HepG2 (cell line): ENCODE data around the gene UBL5. TPM values are rescaled to one million over a fixed set of nuclear protein-coding genes. Genes with fewer than 3 reads are reported as not detected.

Experiments
- EHMT2 ChIP-seq: fragments of 200-600 bp; sonication (generic); IDR thresholded peaks from 2 replicates; pipeline ENCODE4 v1.7.0; 2017; ENCODE audit warnings: antibody characterized with exemption, low read depth, low read length, borderline replicate concordance
- FUBP1 ChIP-seq: sonication (generic); formaldehyde crosslinking; IDR thresholded peaks from 2 replicates; pipeline ENCODE4 v1.5.1; 2020; ENCODE audit warnings: missing genetic modification reagents, mild to moderate bottlenecking, borderline replicate concordance
- KLF11 ChIP-seq: IDR thresholded peaks from 2 replicates; pipeline ENCODE4 v1.6.1; 2016; ENCODE audit warnings: missing compliant biosample characterization
- PITX1 ChIP-seq: sonication (generic); formaldehyde crosslinking; IDR thresholded peaks from 2 replicates; pipeline ENCODE4 v1.5.1; 2020; ENCODE audit warnings: mild to moderate bottlenecking, missing genetic modification reagents
- RNF219 ChIP-seq: sonication (generic); formaldehyde crosslinking; IDR thresholded peaks from 2 replicates; pipeline ENCODE4 v1.5.0; 2020; ENCODE audit warnings: mild to moderate bottlenecking, missing genetic modification reagents
- SETDB1 ChIP-seq: sonication (generic); formaldehyde crosslinking; IDR thresholded peaks from 2 replicates; pipeline ENCODE4 v1.5.1; 2020; ENCODE audit warnings: missing genetic modification reagents, mild to moderate bottlenecking, borderline replicate concordance
- SMARCC2 ChIP-seq: fragments of 450-650 bp; IDR thresholded peaks from 2 replicates; pipeline ENCODE4 v1.6.1; 2017; ENCODE audit warnings: antibody characterized with exemption, mild to moderate bottlenecking
- SRSF9 ChIP-seq: fragments of 200-400 bp; formaldehyde crosslinking; IDR thresholded peaks from 2 replicates; pipeline ENCODE4 v1.6.1; 2018; ENCODE audit warnings: borderline replicate concordance, mild to moderate bottlenecking, low read depth, low read length; ENCODE audit not compliant: insufficient read depth, poor library complexity, severe bottlenecking
- STAT6 ChIP-seq: sonication (generic); formaldehyde crosslinking; IDR thresholded peaks from 2 replicates; pipeline ENCODE4 v1.4.0; 2020; ENCODE audit warnings: missing genetic modification reagents, mild to moderate bottlenecking, borderline replicate concordance
- TAF15 ChIP-seq: fragments of 200-400 bp; formaldehyde crosslinking; IDR thresholded peaks from one replicate; pipeline ENCODE4 v1.6.1; 2018; ENCODE audit warnings: mild to moderate bottlenecking, low read depth, low read length; ENCODE audit not compliant: poor library complexity, severe bottlenecking
- THAP11 ChIP-seq: IDR thresholded peaks from 2 replicates; pipeline ENCODE4 v1.6.1; 2016; ENCODE audit warnings: missing biosample characterization, missing genetic modification reagents
- ZFP36L1 ChIP-seq: sonication (generic); formaldehyde crosslinking; IDR thresholded peaks from 2 replicates; pipeline ENCODE4 v1.8.0; 2022; ENCODE audit warnings: mild to moderate bottlenecking, missing genetic modification reagents, moderate library complexity
- ZNF124 ChIP-seq: sonication (generic); formaldehyde crosslinking; IDR thresholded peaks from 2 replicates; pipeline ENCODE4 v1.4.0; 2020; ENCODE audit warnings: missing genetic modification reagents
- ZNF281 ChIP-seq: sonication (generic); formaldehyde crosslinking; IDR thresholded peaks from 2 replicates; pipeline ENCODE4 v1.4.0; 2020; ENCODE audit warnings: missing genetic modification reagents, borderline replicate concordance
- ZNF451 ChIP-seq: sonication (generic); formaldehyde crosslinking; IDR thresholded peaks from 2 replicates; pipeline ENCODE4 v1.5.0; 2020; ENCODE audit warnings: mild to moderate bottlenecking, missing genetic modification reagents
- ZNF737 ChIP-seq: sonication (generic); formaldehyde crosslinking; IDR thresholded peaks from 2 replicates; pipeline ENCODE4 v1.5.0; 2020; ENCODE audit warnings: missing genetic modification reagents, mild to moderate bottlenecking, borderline replicate concordance
- ZNF850 ChIP-seq: sonication (generic); formaldehyde crosslinking; conservative IDR thresholded peaks from 2 replicates; pipeline ENCODE4 v1.9.0; 2021; ENCODE audit warnings: mild to moderate bottlenecking, missing genetic modification reagents
- polyA plus RNA-seq, 8 experiments: library from polyadenylated mRNA; depleted of rRNA in 3 of 8; stranded (reverse) in 7 of 8; unstranded in 1 of 8; fragments of >200 nt; fragmentation: Illumina TruSeq in 4 of 8; extraction: Trizol in 4 of 8; gene quantifications; 2 replicates each; pipeline versions ENCODE4 v1.2.1 to v1.2.3, GENCODE V29; 2011 to 2016; ENCODE audit warnings: low read depth in 4 of 8, missing spikeins in 1 of 8, mixed read lengths in 1 of 8; ENCODE audit not compliant: insufficient read depth in 1 of 8
- total RNA-seq, 5 experiments: library from RNA; depleted of rRNA; stranded (reverse); fragments of >200 nt; fragmentation: Illumina TruSeq; extraction: Trizol; gene quantifications; 2 replicates each; pipeline ENCODE4 v1.2.3, GENCODE V29; 2016; ENCODE audit warnings: low read depth in 1 of 5

The UBL5 gene
- total and polyA plus RNA-seq, 2 of the 13 experiments (the other 11 are each of a cell fraction or from before 2014, with no cell fraction given), result 373 to 487 TPM

- TF ChIP-seq SETDB1, result 0 out of 2 replicates have a peak, but pooled peaks have one; percentile 33
- no peak for TF ChIP-seq TAF15
- TF ChIP-seq RNF219 (CRISPR knock-in tag), result no peak
- TF ChIP-seq THAP11 (CRISPR knock-in tag), result peak; percentile 96
- no peak for TF ChIP-seq ZFP36L1 (CRISPR knock-in tag)
- TF ChIP-seq ZNF737, result no peak
- TF ChIP-seq SMARCC2, result no peak
- TF ChIP-seq ZNF451 (CRISPR knock-in tag), result no peak
- TF ChIP-seq ZNF850, result no peak
- no peak; the same call in 1 of the 2 replicates for TF ChIP-seq PITX1 (CRISPR knock-in tag)
- no peak; the same call in 1 of the 2 replicates for TF ChIP-seq STAT6 (CRISPR knock-in tag)
- TF ChIP-seq ZNF281 (CRISPR knock-in tag), result no peak; the same call in 1 of the 2 replicates
- TF ChIP-seq FUBP1 (CRISPR knock-in tag), result no peak
- TF ChIP-seq SRSF9, result no peak
- TF ChIP-seq KLF11 (CRISPR knock-in tag), result peak; percentile 93; the same call in 1 of the 2 replicates
- no peak; the same call in 1 of the 2 replicates for TF ChIP-seq EHMT2
- peak; percentile 81; the same call in 1 of the 2 replicates for TF ChIP-seq ZNF124 (CRISPR knock-in tag)
These were observed at the start of gene UBL5 (continued) for GRCh38 chr19:9827289-9828238.
